ENCODE measurements around the gene PAFAH1B2.

DNA sequence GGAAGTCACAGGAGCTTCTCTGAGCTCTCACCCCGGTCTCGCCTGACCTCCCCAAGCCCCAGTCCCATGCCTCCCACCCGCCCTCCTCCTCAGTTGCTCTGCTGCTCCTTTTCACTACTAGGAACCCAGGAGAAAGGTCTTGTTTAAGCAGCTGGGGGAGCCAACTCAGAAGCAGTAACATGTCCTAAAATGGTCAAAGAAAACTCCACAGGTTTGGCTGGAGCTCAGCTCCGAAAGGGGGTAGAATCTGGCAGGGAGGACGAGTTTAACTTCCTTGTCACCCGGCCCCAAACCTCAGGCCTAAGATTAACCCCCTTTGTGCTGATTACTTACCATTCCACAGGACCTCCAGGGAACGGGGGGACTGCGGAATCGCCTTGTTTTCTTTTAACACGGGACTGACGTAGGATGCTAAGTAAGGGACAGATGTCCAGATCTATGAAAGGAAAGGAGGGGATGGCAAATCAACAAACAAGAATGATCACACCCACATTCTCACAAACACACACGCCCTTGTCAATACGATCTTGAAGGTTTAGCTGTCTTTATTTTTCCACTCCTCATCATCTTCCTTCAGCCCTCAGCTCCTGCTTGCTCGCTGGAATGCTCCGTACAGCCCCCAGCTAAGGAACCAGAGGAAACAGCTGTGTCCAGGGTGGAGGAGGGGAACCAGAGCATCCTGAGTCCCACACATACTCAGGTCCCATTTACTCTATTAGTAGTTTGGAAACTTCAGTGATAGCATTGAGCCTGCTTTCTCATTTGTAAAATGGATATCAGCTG lies 74.2 kb downstream of the PAFAH1B2 start:
- TF ChIP-seq, protein P1, sequence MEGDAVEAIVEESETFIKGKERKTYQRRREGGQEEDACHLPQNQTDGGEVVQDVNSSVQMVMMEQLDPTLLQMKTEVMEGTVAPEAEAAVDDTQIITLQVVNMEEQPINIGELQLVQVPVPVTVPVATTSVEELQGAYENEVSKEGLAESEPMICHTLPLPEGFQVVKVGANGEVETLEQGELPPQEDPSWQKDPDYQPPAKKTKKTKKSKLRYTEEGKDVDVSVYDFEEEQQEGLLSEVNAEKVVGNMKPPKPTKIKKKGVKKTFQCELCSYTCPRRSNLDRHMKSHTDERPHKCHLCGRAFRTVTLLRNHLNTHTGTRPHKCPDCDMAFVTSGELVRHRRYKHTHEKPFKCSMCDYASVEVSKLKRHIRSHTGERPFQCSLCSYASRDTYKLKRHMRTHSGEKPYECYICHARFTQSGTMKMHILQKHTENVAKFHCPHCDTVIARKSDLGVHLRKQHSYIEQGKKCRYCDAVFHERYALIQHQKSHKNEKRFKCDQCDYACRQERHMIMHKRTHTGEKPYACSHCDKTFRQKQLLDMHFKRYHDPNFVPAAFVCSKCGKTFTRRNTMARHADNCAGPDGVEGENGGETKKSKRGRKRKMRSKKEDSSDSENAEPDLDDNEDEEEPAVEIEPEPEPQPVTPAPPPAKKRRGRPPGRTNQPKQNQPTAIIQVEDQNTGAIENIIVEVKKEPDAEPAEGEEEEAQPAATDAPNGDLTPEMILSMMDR (IDR thresholded peaks at IDR 0.05) = no peak
- TF ChIP-seq POLR2A (IDR thresholded peaks at IDR 0.05) = no peak
- TF ChIP-seq POLR2AphosphoS5 (IDR thresholded peaks at IDR 0.05) = peak; percentile 29
